Measurements from ENCODE around the gene ARHGAP26.
"Not testable (repeated sequence)": the region's sequence is repeated elsewhere in the genome, so short reads cannot be mapped to it uniquely, and the experiment has no call there.

ARHGAP26 gene

GRCh38 chr5:142920849-142921612 lies 150.9 kb downstream of the ARHGAP26 start:
- FAIRE-seq (no peak), DNase-seq (ENCODE audit: insufficient read length, low spot score) (no peak)

- peak; percentile 31 for DNase-seq (ENCODE audit: insufficient read length, low spot score)
- no peak for FAIRE-seq
These were observed 152.2 kb downstream of the ARHGAP26 start for GRCh38 chr5:142922223-142922952.

DNA sequence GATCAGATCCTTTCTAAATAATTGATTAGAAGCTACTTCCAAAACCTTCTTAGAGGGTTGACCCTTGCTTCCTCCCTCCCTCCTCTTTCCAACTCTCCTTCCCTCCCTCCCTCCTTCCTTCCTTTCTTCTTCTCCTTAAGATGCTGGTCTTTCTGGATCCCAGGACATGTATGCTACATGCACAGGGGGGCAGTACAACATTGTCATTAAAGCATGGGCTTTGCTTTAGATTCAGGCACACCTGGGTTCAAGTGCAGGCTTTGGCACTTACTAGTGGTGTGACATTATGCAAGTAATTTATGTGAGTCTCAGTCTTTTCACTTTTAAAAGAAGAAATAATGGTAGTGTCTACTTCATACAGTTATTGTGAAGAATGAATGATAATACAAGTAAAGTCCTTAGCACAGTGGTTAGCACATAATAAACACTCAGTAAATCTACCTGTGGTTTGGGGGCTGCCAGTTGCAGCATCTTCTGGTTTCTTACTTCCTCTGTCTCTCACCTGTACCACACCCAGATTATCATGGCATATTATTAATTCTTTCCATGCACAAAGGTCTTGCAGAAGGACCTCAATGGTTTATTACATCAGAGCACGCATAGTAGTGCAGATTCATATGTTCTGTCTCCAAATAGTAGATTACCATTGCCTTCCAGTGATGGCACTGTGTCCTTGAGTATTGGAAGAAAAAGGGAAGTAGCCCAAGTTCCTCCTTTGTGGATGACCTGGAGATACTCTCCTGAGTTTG lies 154.1 kb downstream of the ARHGAP26 start:
- no peak for DNase-seq (ENCODE audit: insufficient read length, low spot score)
- no peak for FAIRE-seq

DNA sequence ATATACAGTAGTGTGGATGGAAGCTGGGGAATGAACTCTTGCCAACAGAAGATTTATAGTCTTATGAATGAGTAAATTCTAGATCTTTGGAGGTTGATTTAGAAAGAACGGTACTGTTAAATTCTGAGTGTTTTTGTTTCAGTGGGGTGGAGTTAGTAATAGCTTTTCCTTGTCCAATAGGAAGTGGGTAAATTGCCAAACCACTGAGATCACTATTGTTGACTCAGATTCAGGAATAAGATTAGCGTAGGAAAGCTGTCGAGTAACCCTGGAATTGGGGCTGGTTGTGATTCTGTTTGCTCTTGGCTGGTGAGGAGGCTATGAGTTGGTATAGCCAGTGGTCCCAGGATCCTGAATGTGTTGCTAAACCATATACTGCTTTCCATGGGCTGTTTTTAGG lies 155.6 kb downstream of the ARHGAP26 start:
- DNase-seq (ENCODE audit: insufficient read length, low spot score) (no peak), FAIRE-seq (no peak)

DNA sequence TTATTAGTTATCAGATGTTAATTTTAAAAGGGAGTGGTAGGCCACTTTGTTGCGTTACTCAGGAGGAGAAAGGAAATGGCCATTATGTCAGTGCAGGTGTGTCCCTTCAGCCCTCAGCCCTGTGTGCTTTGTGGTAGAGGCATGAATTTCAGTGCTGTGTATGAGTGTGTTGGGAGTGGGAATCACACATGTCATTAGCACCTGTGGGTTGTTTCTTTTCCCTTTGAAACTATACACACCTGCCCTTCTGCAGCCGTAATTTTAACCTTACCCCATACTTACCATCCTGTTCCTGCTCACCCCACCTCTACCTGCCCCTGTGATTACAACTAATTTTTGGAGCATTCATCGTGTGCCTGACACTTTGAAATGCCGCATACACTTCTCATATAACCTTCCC lies 156.4 kb downstream of the ARHGAP26 start:
- no peak for DNase-seq (ENCODE audit: insufficient read length, low spot score)
- no peak for FAIRE-seq

DNA sequence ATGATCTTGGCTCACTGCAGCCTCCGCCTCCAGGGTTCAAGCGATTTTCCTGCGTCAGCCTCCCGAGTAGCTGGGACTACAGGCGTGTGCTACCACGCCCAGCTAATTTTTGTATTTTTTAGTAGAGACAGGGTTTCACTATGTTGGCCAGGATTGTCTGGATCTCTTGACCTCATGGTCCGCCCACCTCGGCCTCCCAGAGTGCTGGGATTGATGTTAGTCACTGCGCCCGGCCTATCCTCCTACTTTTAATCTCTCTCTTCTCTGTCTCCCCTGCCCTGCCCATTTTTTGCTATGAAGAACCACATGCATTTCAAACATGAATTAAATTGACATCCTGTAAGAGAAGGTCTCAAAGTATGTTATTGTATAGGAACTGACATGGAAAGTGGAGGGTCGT lies 158.8 kb downstream of the ARHGAP26 start:
- FAIRE-seq; DNase-seq (ENCODE audit: insufficient read length, low spot score): not testable (repeated sequence)

- no peak for FAIRE-seq
- DNase-seq (ENCODE audit: insufficient read length, low spot score) = no peak
These were observed 159.4 kb downstream of the ARHGAP26 start for GRCh38 chr5:142929587-142929986.

DNA sequence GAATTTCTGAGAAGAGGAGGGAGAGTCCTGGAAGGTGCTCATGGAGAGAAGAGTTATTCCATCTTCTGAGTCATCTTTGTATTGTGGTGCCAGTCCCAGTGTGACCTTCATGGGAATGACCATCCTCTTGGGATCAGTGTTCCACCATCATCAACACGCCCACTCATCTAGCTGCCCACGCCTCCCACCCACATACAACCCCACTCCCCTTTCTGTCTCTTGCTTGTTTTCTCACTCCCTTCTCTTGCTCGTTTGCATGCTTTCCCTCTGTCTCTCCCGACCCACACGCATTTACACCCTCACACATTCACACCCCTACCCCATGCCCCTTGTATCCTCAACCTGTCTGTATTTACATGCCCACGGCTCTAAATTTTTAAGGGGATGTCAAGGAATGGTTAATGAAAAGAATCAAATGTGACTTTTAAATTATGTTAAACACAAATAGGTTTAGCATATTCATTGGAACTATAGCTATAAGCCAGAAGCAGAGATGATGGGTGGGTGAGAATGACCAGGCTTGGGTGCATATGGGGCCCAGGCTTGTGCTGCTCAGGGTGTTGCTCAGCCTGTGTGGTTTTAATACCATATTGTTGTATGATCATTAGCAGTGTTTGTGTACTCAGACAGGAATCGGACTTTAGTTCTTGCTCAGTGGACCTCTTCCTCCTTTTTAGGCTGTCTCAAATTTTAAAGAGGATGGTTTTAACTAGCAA lies 160.4 kb downstream of the ARHGAP26 start:
- FAIRE-seq (no peak), DNase-seq (ENCODE audit: insufficient read length, low spot score) (no peak)

GRCh38 chr5:142931896-142932686 lies 161.9 kb downstream of the ARHGAP26 start:
- DNase-seq (ENCODE audit: insufficient read length, low spot score) (no peak), FAIRE-seq (no peak)

- FAIRE-seq (no peak), DNase-seq (ENCODE audit: insufficient read length, low spot score) (no peak)
These were observed 164.0 kb downstream of the ARHGAP26 start for GRCh38 chr5:142934051-142934762.

DNA sequence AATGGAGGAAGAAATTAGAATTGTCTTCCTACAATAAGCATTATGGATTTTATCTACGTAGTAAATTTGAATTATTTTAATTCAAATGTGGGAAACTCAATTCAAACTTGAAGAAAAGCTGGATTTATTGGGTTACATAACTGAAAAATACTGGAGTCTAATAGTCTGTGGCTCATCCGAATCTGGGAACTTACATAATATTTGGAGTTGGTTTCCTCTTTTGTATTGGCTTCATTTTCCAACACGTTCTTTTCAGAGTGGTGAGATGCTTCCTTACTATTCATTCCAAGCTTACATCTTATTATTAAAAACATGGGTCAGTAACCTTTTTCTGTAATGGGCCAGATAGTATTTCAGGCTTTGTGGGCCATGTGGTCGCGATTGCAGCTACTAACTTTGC lies 164.8 kb downstream of the ARHGAP26 start:
- DNase-seq (ENCODE audit: insufficient read length, low spot score) = no peak
- no peak for FAIRE-seq

- no peak for FAIRE-seq
- DNase-seq (ENCODE audit: insufficient read length, low spot score) = no peak
These were observed 167.2 kb downstream of the ARHGAP26 start for GRCh38 chr5:142937374-142937773.

DNA sequence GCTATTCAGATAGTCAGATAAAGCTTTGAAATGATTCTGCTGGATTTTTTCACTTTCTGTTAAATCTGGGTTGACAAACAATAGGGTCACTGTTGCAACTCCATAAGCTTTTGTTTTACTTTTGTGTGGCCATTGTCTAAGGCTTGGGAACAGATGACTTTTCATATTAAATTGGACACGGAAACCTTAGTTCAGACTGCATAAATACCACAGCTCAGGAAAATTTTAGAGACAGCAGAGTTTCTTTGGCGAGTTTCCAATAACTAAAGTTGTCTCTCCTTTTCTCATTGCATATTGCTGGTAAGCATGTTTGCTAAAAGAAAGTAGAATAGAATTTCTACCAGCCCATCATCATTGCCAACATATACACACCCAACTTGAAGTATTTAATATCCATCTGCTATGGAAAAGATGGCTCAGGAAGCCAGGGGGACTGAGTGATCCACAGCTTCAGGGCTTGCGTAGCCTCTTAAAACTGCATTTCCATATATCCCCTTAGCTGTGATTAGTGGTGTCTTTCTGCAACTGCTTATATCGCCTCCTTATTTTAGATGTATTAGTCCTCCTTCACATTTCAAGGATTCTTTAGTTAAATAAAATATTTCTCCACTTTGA lies 168.2 kb downstream of the ARHGAP26 start:
- DNase-seq (ENCODE audit: insufficient read length, low spot score) (no peak), FAIRE-seq (no peak)

- FAIRE-seq = no peak
These were observed 168.8 kb downstream of the ARHGAP26 start for GRCh38 chr5:142939006-142939405.

DNA sequence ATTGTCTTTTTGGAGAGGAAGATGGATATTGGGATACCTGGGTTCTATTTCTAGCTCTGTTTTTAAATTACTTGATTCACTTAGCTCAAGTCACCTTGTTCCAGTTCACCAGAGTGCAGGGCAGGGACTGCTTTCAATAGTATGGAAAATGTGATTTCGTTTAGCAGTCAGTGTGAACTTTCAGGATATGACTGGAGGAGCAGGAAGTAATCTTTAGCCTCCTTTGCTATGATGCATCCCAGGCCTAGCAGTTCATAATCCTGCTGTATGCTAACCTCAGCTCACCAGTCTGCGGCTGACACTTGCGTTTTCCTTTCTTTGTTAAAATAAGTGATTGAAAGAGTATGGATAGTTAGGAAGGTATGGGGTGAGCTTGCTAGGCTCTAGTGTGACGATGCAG lies 169.7 kb downstream of the ARHGAP26 start:
- no peak for FAIRE-seq

More at GRCh38 chr5:142939006-142939405, 168.8 kb downstream of the ARHGAP26 start:
- DNase-seq (ENCODE audit: insufficient read length, low spot score) = no peak

GRCh38 chr5:142941245-142941644 lies 171.1 kb downstream of the ARHGAP26 start:
- FAIRE-seq = no peak
- no peak for DNase-seq (ENCODE audit: insufficient read length, low spot score)

More for the DNA sequence above, 169.7 kb downstream of the ARHGAP26 start:
- no peak for DNase-seq (ENCODE audit: insufficient read length, low spot score)

DNA sequence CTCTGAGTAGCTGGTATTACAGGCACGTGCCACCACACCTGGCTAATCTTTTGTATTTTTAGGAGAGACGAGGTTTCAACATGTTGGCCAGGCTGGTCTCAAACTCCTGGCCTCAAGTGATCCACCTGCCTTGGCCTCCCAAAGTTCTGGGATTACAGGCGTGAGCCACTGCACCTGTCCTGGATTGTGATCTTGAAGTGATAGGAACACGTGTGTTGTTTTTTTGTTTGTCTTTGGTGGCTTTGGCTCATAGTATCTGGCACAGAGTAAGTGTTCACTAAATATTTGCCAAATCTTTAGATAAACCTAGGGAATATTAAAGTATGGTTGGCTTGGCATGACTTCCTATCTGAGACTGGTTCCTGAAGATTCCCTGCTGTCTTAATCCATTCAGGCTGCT lies 172.7 kb downstream of the ARHGAP26 start:
- DNase-seq (ENCODE audit: insufficient read length, low spot score) (no peak), FAIRE-seq (no peak)

DNA sequence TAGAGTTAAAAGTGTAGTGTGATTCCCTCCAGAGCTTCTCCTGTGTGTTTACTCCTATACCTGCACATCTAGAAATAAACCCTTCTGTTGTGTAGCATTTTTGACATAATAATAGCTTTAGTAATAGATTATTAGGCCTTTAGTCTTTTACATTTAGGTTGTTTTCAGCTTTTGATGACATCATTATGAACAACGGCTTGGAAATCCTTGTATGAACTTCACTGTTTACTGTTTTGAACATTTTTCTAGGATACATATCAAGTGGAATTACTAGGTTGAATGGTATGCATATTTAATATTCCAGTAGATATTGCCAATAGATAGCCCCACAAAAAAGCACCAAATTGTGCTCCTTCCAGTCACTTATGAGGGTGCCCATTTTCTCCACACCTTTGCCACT lies 174.0 kb downstream of the ARHGAP26 start:
- no peak for DNase-seq (ENCODE audit: insufficient read length, low spot score)
- no peak for FAIRE-seq

- FAIRE-seq (no peak), DNase-seq (ENCODE audit: insufficient read length, low spot score) (no peak)
These were observed 175.1 kb downstream of the ARHGAP26 start for GRCh38 chr5:142945321-142945720.

All from HTR-8/SVneo (cell line).